HAP-1 (cell line): Measurements from ENCODE around the gene SUPT20H.
"Not testable (repeated sequence)": the region's sequence is repeated elsewhere in the genome, so short reads cannot be mapped to it uniquely, and the experiment has no call there.

Experiments
- DNase-seq, 2 experiments: peaks; one replicate each; pipeline ENCODE4 v3.0.0-alpha.2; 2016 to 2020; ENCODE audit warnings: low spot score in 2 of 2
- H3K27me3 ChIP-seq: fragments of 250-450 bp; sonication (Bioruptor Pico); 2 replicates; pipeline ENCODE4 v1.5.1; 2020; ENCODE audit warnings: low read depth, mild to moderate bottlenecking, moderate library complexity
- H3K36me3 ChIP-seq: fragments of 250-450 bp; sonication (Bioruptor Pico); replicated peaks from 2 replicates; pipeline ENCODE4 v1.5.1; 2020; ENCODE audit warnings: mild to moderate bottlenecking
- H3K4me1 ChIP-seq: fragments of 250-450 bp; sonication (Bioruptor Pico); 2 replicates; pipeline ENCODE4 v1.5.1; 2020; ENCODE audit warnings: mild to moderate bottlenecking
- H3K4me3 ChIP-seq: fragments of 250-450 bp; sonication (Bioruptor Pico); 2 replicates; pipeline ENCODE4 v1.5.1; 2020; ENCODE audit warnings: mild to moderate bottlenecking, moderate library complexity
- H3K9me3 ChIP-seq: fragments of 250-450 bp; sonication (Bioruptor Pico); 2 replicates; pipeline ENCODE4 v1.5.1; 2020; ENCODE audit warnings: mild to moderate bottlenecking, moderate library complexity
- in situ Hi-C: fragments of 300-500 bp; cut with MboI; formaldehyde crosslinking; loops from 3 replicates; pipeline ENCODE4 v1.14.3; 2020; ENCODE audit warnings: low sequenced_read_pairs, inconsistent platforms, mixed read lengths

Gene SUPT20H

DNA sequence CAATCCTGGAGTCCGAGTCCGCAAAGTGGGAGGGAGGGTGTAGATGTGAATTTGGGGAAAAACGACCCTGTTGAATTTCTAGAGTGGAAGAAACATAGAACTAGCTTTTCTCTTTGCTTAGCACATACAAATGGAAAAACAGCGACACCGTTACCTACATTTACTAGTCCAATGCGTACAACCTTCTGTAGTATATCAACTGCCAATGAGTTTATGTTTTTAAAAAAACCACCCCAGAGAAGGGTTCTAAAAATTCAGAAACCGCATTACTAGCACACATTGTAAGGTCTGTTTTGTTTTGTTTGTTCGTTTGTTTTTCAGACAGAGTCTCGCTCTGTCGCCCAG lies 332 bp upstream of the SUPT20H start:
- Histone ChIP-seq H3K9me3 (no peaks in the 10 kb centered on the region), H3K27me3 (no peaks in the 10 kb centered on the region), H3K4me1 (no peaks in the 10 kb centered on the region), H3K36me3 (peaks cover 7% of the 10 kb centered on the region; the same call in 1 of the 2 replicates), H3K4me3 (peak overlapping the region; percentile 72)
- DNase-seq: no peak
- in situ Hi-C loops: no loop called here

DNA sequence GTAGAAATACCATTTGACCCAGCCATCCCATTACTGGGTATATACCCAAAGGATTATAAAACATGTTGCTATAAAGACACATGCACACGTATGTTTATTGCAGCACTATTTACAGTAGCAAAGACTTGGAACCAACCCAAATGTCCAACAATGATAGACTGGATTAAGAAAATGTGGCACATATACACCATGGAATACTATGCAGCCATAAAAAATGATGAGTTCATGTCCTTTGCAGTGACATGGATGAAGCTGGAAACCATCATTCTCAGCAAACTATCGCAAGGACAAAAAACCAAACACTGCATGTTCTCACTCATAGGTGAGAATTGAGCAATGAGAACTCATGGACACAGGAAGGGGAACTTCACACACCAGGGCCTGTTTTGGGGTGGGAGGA lies 3.3 kb downstream of the SUPT20H start:
- H3K4me3 ChIP-seq, H3K27me3 ChIP-seq, H3K9me3 ChIP-seq, in situ Hi-C loops, H3K4me1 ChIP-seq, DNase-seq, H3K36me3 ChIP-seq: not testable (repeated sequence)

DNA sequence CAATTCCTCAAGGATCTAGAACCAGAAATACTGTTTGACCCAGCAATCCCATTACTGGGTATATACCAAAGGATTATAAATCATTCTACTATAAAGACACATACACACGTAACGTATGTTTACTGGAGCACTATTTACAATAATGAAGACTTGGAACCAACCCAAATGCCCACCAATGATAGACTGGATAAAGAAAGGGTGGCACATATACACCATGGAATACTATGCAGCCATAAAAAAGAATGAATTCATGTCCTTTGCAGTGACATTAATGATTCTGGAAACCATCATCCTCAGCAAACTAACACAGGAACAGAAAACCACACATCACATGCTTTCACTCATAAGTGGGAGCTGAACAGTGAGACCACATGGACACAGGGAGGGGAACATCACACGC lies 6.4 kb downstream of the SUPT20H start:
- in situ Hi-C loops, H3K9me3 ChIP-seq, DNase-seq, H3K36me3 ChIP-seq, H3K4me3 ChIP-seq, H3K4me1 ChIP-seq, H3K27me3 ChIP-seq: not testable (repeated sequence)

DNA sequence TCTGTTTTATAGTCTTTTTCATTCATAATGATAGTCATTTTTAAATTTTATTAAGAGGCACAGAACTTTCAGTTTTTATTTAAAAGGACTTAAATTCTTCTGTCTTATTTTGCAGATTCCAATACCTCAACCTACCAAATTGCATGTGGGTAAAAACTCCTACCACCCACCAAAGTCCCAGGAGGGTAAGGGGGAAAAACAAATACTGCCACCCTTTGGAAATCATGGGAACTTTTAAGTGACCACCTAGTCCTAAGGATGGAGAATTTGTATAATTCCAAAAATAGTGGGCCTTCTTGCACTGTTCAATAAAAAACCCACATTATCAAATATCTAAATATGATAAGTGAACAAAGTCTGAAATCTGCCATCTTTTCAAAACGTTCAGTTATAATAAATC lies 9.7 kb downstream of the SUPT20H start:
- Histone ChIP-seq H3K4me3 (no peak overlapping the region), H3K4me1 (no peaks in the 10 kb centered on the region), H3K36me3 (peaks cover 21% of the 10 kb centered on the region), H3K27me3 (no peaks in the 10 kb centered on the region), H3K9me3 (no peaks in the 10 kb centered on the region)
- DNase-seq: no peak
- in situ Hi-C loops: no loop called here

- H3K27me3 ChIP-seq: no peaks in the 10 kb centered on the region
- in situ Hi-C loops: no loop called here
- no peaks in the 10 kb centered on the region for H3K9me3 ChIP-seq
- no peaks in the 10 kb centered on the region for H3K4me1 ChIP-seq
- peaks cover 32% of the 10 kb centered on the region for H3K36me3 ChIP-seq
- no peak overlapping the region for H3K4me3 ChIP-seq
- no peak for DNase-seq
Measured at GRCh38 chr13:37047846-37048245, 11.6 kb downstream of the SUPT20H start.

GRCh38 chr13:37047032-37047431 lies 12.5 kb downstream of the SUPT20H start:
- no peaks in the 10 kb centered on the region for H3K4me1 ChIP-seq
- H3K4me3 ChIP-seq: no peak overlapping the region
- peaks cover 40% of the 10 kb centered on the region for H3K36me3 ChIP-seq
- DNase-seq: no peak
- no peaks in the 10 kb centered on the region for H3K9me3 ChIP-seq
- H3K27me3 ChIP-seq: no peaks in the 10 kb centered on the region
- in situ Hi-C loops: no loop called here

- Histone ChIP-seq H3K4me1 (no peaks in the 10 kb centered on the region), H3K9me3 (no peaks in the 10 kb centered on the region), H3K27me3 (no peaks in the 10 kb centered on the region), H3K4me3 (no peak overlapping the region), H3K36me3 (peaks cover 46% of the 10 kb centered on the region)
- in situ Hi-C loops: no loop called here
- DNase-seq: no peak
Measured at GRCh38 chr13:37046062-37046461, 13.4 kb downstream of the SUPT20H start.

DNA sequence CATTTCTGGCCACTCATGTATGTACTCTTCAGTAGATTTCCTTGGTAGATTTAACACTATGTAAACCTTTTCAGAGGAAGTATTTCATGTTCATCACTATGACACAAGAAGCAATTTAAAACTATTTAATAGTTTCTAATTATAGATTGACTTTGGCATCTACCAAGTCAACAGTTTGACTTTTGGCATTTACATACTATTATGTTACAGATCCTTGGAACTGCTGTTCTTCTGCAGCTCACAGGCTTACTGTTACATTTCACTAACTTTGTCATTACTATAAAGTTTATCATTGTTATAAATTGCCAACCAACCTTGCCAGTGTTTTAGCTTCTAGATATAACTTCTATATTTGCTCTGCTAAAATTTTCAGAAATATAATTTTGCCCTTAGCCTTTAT lies 18.7 kb downstream of the SUPT20H start:
- in situ Hi-C loops: no loop called here
- no peaks in the 10 kb centered on the region for H3K9me3 ChIP-seq
- H3K36me3 ChIP-seq: peaks cover 65% of the 10 kb centered on the region
- no peaks in the 10 kb centered on the region for H3K27me3 ChIP-seq
- no peaks in the 10 kb centered on the region for H3K4me1 ChIP-seq
- DNase-seq: no peak
- no peak overlapping the region for H3K4me3 ChIP-seq

DNA sequence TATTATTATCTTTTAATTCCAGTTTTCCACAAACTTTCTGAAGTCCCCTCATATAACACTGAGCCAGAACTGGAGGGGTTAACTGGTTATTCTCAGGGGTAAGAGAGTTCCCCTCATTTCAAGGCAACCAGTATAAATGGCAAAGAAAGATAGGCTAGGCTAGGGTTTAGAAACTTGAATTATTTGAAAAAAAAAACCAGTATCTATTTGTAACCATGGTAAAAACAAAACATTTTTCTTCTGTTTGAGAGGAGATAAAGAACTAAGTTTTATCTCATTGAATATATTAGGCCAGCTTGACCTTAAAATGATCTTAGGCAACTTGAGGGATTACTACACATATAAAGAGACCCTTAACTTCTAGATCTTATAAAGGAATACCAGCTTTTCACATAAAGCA lies 19.6 kb downstream of the SUPT20H start:
- no peak overlapping the region for H3K4me3 ChIP-seq
- no peaks in the 10 kb centered on the region for H3K4me1 ChIP-seq
- no peak for DNase-seq
- in situ Hi-C loops: no loop called here
- no peaks in the 10 kb centered on the region for H3K27me3 ChIP-seq
- no peaks in the 10 kb centered on the region for H3K9me3 ChIP-seq
- peaks cover 66% of the 10 kb centered on the region for H3K36me3 ChIP-seq

DNA sequence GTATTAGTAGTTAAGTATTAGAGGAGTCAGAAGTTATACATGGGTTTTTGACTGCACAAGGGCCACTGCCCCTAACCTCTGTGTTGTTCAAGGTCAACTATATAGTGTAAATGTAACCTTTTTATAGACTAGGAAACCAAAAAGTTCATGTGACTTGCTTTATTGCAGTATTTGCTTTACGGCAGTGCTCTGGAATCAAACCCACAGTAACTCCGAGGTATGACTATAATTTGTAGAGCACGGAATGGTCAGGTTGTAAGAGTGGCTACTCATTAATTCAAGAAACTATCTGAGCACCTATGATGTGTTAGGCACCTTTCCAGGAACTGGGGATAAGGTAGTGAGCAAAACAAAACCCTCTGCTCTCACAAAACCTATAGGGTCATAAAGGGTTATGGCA lies 22.2 kb downstream of the SUPT20H start:
- no peak for DNase-seq
- Histone ChIP-seq H3K4me1 (no peaks in the 10 kb centered on the region), H3K4me3 (no peak overlapping the region), H3K36me3 (peaks cover 66% of the 10 kb centered on the region), H3K9me3 (no peaks in the 10 kb centered on the region), H3K27me3 (no peaks in the 10 kb centered on the region)
- in situ Hi-C loops: no loop called here

GRCh38 chr13:37029617-37030016 lies 29.9 kb downstream of the SUPT20H start:
- in situ Hi-C loops: no loop called here
- DNase-seq: no peak
- Histone ChIP-seq H3K9me3 (no peaks in the 10 kb centered on the region), H3K4me3 (no peak overlapping the region), H3K36me3 (peaks cover 77% of the 10 kb centered on the region), H3K4me1 (no peaks in the 10 kb centered on the region), H3K27me3 (no peaks in the 10 kb centered on the region)

GRCh38 chr13:37027639-37028038 lies 31.8 kb downstream of the SUPT20H start:
- Histone ChIP-seq H3K27me3 (no peaks in the 10 kb centered on the region), H3K36me3 (peaks cover 70% of the 10 kb centered on the region), H3K4me1 (no peaks in the 10 kb centered on the region), H3K4me3 (no peak overlapping the region), H3K9me3 (no peaks in the 10 kb centered on the region)
- no peak for DNase-seq
- in situ Hi-C loops: no loop called here

- in situ Hi-C loops: no loop called here
Measured at GRCh38 chr13:37026771-37027170, 32.7 kb downstream of the SUPT20H start.

GRCh38 chr13:37023871-37024270 lies 35.6 kb downstream of the SUPT20H start:
- Histone ChIP-seq H3K36me3 (peaks cover 63% of the 10 kb centered on the region), H3K27me3 (no peaks in the 10 kb centered on the region), H3K4me3 (no peak overlapping the region), H3K9me3 (no peaks in the 10 kb centered on the region), H3K4me1 (no peaks in the 10 kb centered on the region)
- no peak for DNase-seq
- in situ Hi-C loops: no loop called here

More at GRCh38 chr13:37026771-37027170, 32.7 kb downstream of the SUPT20H start:
- Histone ChIP-seq H3K4me3 (no peak overlapping the region), H3K27me3 (no peaks in the 10 kb centered on the region), H3K4me1 (no peaks in the 10 kb centered on the region), H3K9me3 (no peaks in the 10 kb centered on the region), H3K36me3 (peaks cover 68% of the 10 kb centered on the region)
- no peak for DNase-seq

DNA sequence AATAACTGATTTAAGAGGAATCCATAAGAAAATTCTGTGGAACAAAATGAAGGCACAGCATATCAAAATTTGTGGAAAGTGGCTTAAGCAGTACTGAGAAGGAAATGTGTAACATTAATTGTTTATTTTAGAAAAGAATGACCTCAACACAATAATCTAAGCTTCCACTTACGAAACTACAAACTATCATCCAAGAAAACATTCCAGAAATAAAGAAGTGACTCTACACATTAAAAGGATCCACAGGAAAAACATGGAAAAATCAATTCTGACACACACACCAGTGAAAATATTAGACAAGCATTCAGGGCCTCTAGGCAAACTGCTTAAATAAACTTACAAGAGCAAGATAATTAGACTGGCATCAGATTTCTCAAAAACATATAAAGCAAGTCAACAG lies 44.9 kb downstream of the SUPT20H start:
- H3K36me3 ChIP-seq: peaks cover 58% of the 10 kb centered on the region
- in situ Hi-C loops: no loop called here
- DNase-seq: no peak
- H3K27me3 ChIP-seq: no peaks in the 10 kb centered on the region
- no peak overlapping the region for H3K4me3 ChIP-seq
- H3K9me3 ChIP-seq: no peaks in the 10 kb centered on the region
- H3K4me1 ChIP-seq: peaks cover 3% of the 10 kb centered on the region; the same call in 1 of the 2 replicates
